ENCODE results near the gene TMEM182. TPM values are rescaled to one million over a fixed set of nuclear protein-coding genes. Genes with fewer than 3 reads are reported as not detected.
A peak's percentile ranks its signal among the peaks of the same experiment; 100 is the strongest.

The TMEM182 gene
- total and polyA plus RNA-seq, 9 of the 15 experiments (the other 6 are each of a cell fraction or from before 2014, with no cell fraction given): 5.2 to 11.4 (median 7.5) TPM

GRCh38 chr2:102803897-102804217, 42.0 kb downstream of the TMEM182 start (continued):
- TF ChIP-seq ZBTB43 (CRISPR knock-in tag; IDR thresholded peaks at IDR 0.05) (no peak), VEZF1 (CRISPR knock-in tag; IDR thresholded peaks at IDR 0.05) (no peak), MCM3 (IDR thresholded peaks at IDR 0.05) (no peak), GTF2A2 (tag; IDR thresholded peaks at IDR 0.05) (no peak)

- Histone ChIP-seq H3K36me3 (ENCODE audit: control insufficient read depth, insufficient read depth, low read length) (peaks cover 6% of the 10 kb centered on the region; the same call in 1 of the 3 replicates), H2AFZ (ENCODE audit: low read depth, low read length) (0 out of 2 replicates have a peak overlapping the region, but pooled peaks have one; percentile 44), H3K27ac (ENCODE audit: extremely low read depth, low read depth, low read length) (no peak overlapping the region), H4K20me1 (replicated peaks; ENCODE audit: control insufficient read depth, insufficient read depth, low read length) (no peaks in the 10 kb centered on the region), H3K79me2 (ENCODE audit: control insufficient read depth, insufficient read depth, low read length) (no peaks in the 10 kb centered on the region), H3K4me3 (no peak overlapping the region), H3K9ac (ENCODE audit: insufficient read depth in 1 of 2, low read depth in 2 of 2, low read length in 2 of 2) (no peak overlapping the region), H3K9me3 (replicated peaks; ENCODE audit: control insufficient read depth, insufficient read depth, low read depth, low read length) (peaks cover 12% of the 10 kb centered on the region), H3K9me1 (ENCODE audit: control insufficient read depth, insufficient read depth, low read length) (no peaks in the 10 kb centered on the region), H3K4me2 (ENCODE audit: insufficient read depth, low read length) (no peak overlapping the region), H3K27me3 (ENCODE audit: control insufficient read depth in 2 of 2, insufficient read depth in 2 of 2, low read length in 2 of 2) (no peaks in the 10 kb centered on the region), H3K4me1 (replicated peaks in 1 of 2; ENCODE audit: control insufficient read depth in 2 of 2, insufficient read depth in 2 of 2, low read length in 2 of 2) (no peaks in the 10 kb centered on the region; a peak in 3 of 5 replicates)
- intact Hi-C loops (cut with micrococcal nuclease): loop anchor here (1.0 to 10.0 kb wide), 4 partner anchors 53 to 332 kb away; partner anchors contain the start of genes SLC9A2 and SLC9A4
- in situ Hi-C loops (cut with MboI): no loop called here
- DNase-seq (ENCODE audit: extremely low read depth in 1 of 4, low spot score in 3 of 4): peak; percentile 62 to 74 (median 68)
- ChIA-PET CTCF (ENCODE audit: low intra/inter-chr PET ratio) (interaction anchor here (0.7 to 1.0 kb wide), 2 partner anchors 53 to 286 kb away, joined by 3 to 5 read pairs; no protein-coding TSS in a partner anchor), POLR2A (interaction anchor here (0.6 to 1.0 kb wide), 3 partner anchors 41 to 191 kb away, joined by 3 to 4 read pairs (median 3); no protein-coding TSS in a partner anchor)
- peak; percentile 93 for FAIRE-seq
- BruUV-seq (replicated peaks): no TSS peak
- 19% methylated on average over 9 of the region's 9 CpGs for WGBS (ENCODE audit: insufficient coverage, low coverage, missing lambda C conversion rate)
- ATAC-seq: peak; percentile 95
- TF ChIP-seq RAD21 (CRISPR knock-in tag; conservative IDR thresholded peaks at IDR 0.05 in 1 of 2, IDR thresholded peaks at IDR 0.05 in 1 of 2): peak; percentile 45 to 73
- TF ChIP-seq REST (IDR thresholded peaks at IDR 0.05; ENCODE audit: borderline replicate concordance): peak; percentile 47; the same call in 1 of the 2 replicates
- TF ChIP-seq REST (CRISPR knock-in tag; IDR thresholded peaks at IDR 0.05; ENCODE audit: low read depth): no peak
- TF ChIP-seq SMC3 (conservative IDR thresholded peaks at IDR 0.05; ENCODE audit: insufficient read depth, low read depth, low read length): peak; percentile 75
- TF ChIP-seq CHD1 (IDR thresholded peaks at IDR 0.05; ENCODE audit: low read length): no peak
Observed at GRCh38 chr2:102806250-102806837, 44.5 kb downstream of the TMEM182 start.

All from K562 (cell line).